Vagina (tissue), 2 donors: ENCODE results near the gene KRT86.

Experiments
- CTCF ChIP-seq, 3 experiments: fragments of 450-650 bp in 2 of 3; fragments of 200-600 bp in 1 of 3; sonication (generic) in 1 of 3; IDR thresholded peaks; one replicate each; pipeline ENCODE4 v1.5.1; 2017 to 2019; ENCODE audit warnings: antibody characterized with exemption in 3 of 3, mild to moderate bottlenecking in 2 of 3, moderate library complexity in 2 of 3
- POLR2A ChIP-seq, 2 donors: fragments of 450-650 bp; IDR thresholded peaks; one replicate each; pipeline ENCODE4 v1.6.1; 2017; ENCODE audit warnings: antibody characterized with exemption in 2 of 2, mild to moderate bottlenecking in 2 of 2, moderate library complexity in 2 of 2

DNA sequence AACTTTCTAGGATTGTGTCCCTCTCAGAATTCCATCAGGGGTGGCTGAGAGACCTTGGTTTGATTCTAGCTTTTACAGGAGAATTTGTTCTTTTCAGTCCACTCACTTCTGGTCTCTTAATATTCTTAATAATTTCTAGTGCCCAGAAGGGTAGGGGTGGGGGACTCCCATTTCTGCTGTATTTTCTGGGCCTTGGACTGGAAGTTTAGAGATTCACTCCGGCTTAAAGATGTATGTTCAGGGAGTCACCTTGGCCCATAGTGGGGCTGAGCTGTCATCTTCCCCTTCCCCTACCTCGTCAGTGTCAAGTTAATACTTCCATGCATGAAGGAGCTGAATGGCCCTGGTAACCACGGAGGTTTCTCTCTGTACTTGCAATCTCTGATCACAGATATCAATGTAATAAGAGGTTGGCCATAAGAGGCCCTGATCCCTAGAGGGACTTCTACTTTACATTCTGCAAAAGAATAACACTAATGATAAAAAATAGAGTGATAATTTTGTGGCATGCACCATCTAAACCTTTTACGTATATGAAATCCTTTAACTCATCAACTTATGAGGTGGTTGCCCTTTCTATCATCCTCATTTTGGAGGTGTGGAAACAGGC lies 10.2 kb downstream of the KRT86 start:
- no peak for TF ChIP-seq CTCF (IDR thresholded peaks at IDR 0.05)
- TF ChIP-seq POLR2A (IDR thresholded peaks at IDR 0.05) = no peak
